ENCODE results near the gene FOXP1. TPM values are rescaled to one million over a fixed set of nuclear protein-coding genes. Genes with fewer than 3 reads are reported as not detected.

FOXP1 gene
- total and polyA plus RNA-seq, 8 donors, result 12.3 to 215 (median 117) TPM

- Histone ChIP-seq H3K27me3 (no peaks in the 10 kb centered on the region), H3K4me3 (no peak overlapping the region), H3K27ac (no peak overlapping the region), H3K9me3 (no peaks in the 10 kb centered on the region), H3K36me3 (no peaks in the 10 kb centered on the region), H3K4me1 (peaks cover 0 to 37% (median 11%) of the 10 kb centered on the region in 4 donors)
- TF ChIP-seq POLR2AphosphoS5 (IDR thresholded peaks at IDR 0.05) (no peak), EP300 (IDR thresholded peaks at IDR 0.05) (no peak), CTCF (IDR thresholded peaks at IDR 0.05) (no peak), POLR2A (IDR thresholded peaks at IDR 0.05) (no peak)
- intact Hi-C loops (cut with DNase I; ENCODE audit: low total_unique reads), result no loop called here
- 91 to 95% (median 94%) methylated on average over 5 of the region's 5 CpGs for WGBS, 5 donors
- no peak for DNase-seq
Measured at GRCh38 chr3:71183549-71183948, 400.0 kb downstream of the FOXP1 start.

- H3K27ac ChIP-seq, result no peak overlapping the region
- no peaks in the 10 kb centered on the region for H3K27me3 ChIP-seq
- intact Hi-C loops (cut with DNase I; ENCODE audit: low total_unique reads), result no loop called here
- no peak overlapping the region for H3K4me3 ChIP-seq
- H3K36me3 ChIP-seq, result no peaks in the 10 kb centered on the region
- H3K9me3 ChIP-seq, result no peaks in the 10 kb centered on the region
- 81 to 86% (median 82%) methylated on average over 6 of the region's 6 CpGs for WGBS, 5 donors
- TF ChIP-seq CTCF (IDR thresholded peaks at IDR 0.05) (no peak), POLR2A (IDR thresholded peaks at IDR 0.05) (no peak), EP300 (IDR thresholded peaks at IDR 0.05) (no peak), POLR2AphosphoS5 (IDR thresholded peaks at IDR 0.05) (no peak)
- H3K4me1 ChIP-seq, result peaks cover 5 to 23% (median 14%) of the 10 kb centered on the region in 4 donors
- no peak for DNase-seq
Measured at GRCh38 chr3:71180524-71180923, 403.0 kb downstream of the FOXP1 start.

- Histone ChIP-seq H3K36me3 (no peaks in the 10 kb centered on the region), H3K27ac (no peak overlapping the region), H3K9me3 (no peaks in the 10 kb centered on the region), H3K4me3 (no peak overlapping the region), H3K27me3 (no peaks in the 10 kb centered on the region), H3K4me1 (peaks cover 5 to 44% (median 24%) of the 10 kb centered on the region in 4 donors)
- TF ChIP-seq POLR2A (IDR thresholded peaks at IDR 0.05), result no peak
- no peak for TF ChIP-seq CTCF (IDR thresholded peaks at IDR 0.05)
- TF ChIP-seq EP300 (IDR thresholded peaks at IDR 0.05), result no peak
- no peak for TF ChIP-seq POLR2AphosphoS5 (IDR thresholded peaks at IDR 0.05)
- WGBS, 5 donors, result 85 to 94% (median 93%) methylated on average over 4 of the region's 4 CpGs
- intact Hi-C loops (cut with DNase I; ENCODE audit: low total_unique reads), result no loop called here
- DNase-seq, result no peak
Measured at GRCh38 chr3:71177375-71177774, 406.2 kb downstream of the FOXP1 start.

- H3K27ac ChIP-seq, result peak overlapping the region in 2 of 5 donors; percentile 14 to 33
Measured at GRCh38 chr3:71176366-71176765, 407.2 kb downstream of the FOXP1 start.

More at GRCh38 chr3:71176366-71176765, 407.2 kb downstream of the FOXP1 start:
- TF ChIP-seq CTCF (IDR thresholded peaks at IDR 0.05) (no peak), POLR2A (IDR thresholded peaks at IDR 0.05) (no peak), POLR2AphosphoS5 (IDR thresholded peaks at IDR 0.05) (no peak), EP300 (IDR thresholded peaks at IDR 0.05) (no peak)
- Histone ChIP-seq H3K4me3 (no peak overlapping the region), H3K36me3 (no peaks in the 10 kb centered on the region), H3K27me3 (no peaks in the 10 kb centered on the region), H3K4me1 (peaks cover 5 to 53% (median 29%) of the 10 kb centered on the region in 4 donors), H3K9me3 (no peaks in the 10 kb centered on the region)
- 89 to 96% (median 90%) methylated on average over 5 of the region's 5 CpGs for WGBS, 5 donors
- no peak for DNase-seq
- intact Hi-C loops (cut with DNase I; ENCODE audit: low total_unique reads), result no loop called here
